ENCODE data around the gene SULF2. TPM values are rescaled to one million over a fixed set of nuclear protein-coding genes. Genes with fewer than 3 reads are reported as not detected.

The SULF2 gene
- total and polyA plus RNA-seq, 2 experiments from 2014 or later, result 49.0 to 66.6 TPM

- DNase-seq (ENCODE audit: low spot score), result peak; percentile 71
- 64% methylated on average over 9 of the region's 9 CpGs for WGBS (ENCODE audit: low lambda C conversion rate, missing lambda C conversion rate)
- H3K27me3 ChIP-seq, result no peaks in the 10 kb centered on the region
- H2AFZ ChIP-seq, result no peak overlapping the region
- H3K9me3 ChIP-seq (ENCODE audit: low read depth), result no peaks in the 10 kb centered on the region
- no peaks in the 10 kb centered on the region for H4K20me1 ChIP-seq (ENCODE audit: insufficient read depth, poor library complexity, severe bottlenecking)
- no peaks in the 10 kb centered on the region for H3K79me2 ChIP-seq
- H3K4me2 ChIP-seq, result peak overlapping the region; percentile 13
- H3K27ac ChIP-seq, result peak overlapping the region; percentile 43
- no peak overlapping the region for H3K4me3 ChIP-seq
- TF ChIP-seq EZH2 (IDR thresholded peaks at IDR 0.05; ENCODE audit: borderline replicate concordance) (no peak), CTCF (IDR thresholded peaks at IDR 0.05; ENCODE audit: poor library complexity) (no peak), EZH2phosphoT487 (IDR thresholded peaks at IDR 0.05; ENCODE audit: low read depth, severe bottlenecking, unreplicated experiment) (no peak)
- no peaks in the 10 kb centered on the region for H3K36me3 ChIP-seq (replicated peaks; ENCODE audit: insufficient read depth, low read depth)
- no peaks in the 10 kb centered on the region for H3K9me2 ChIP-seq (replicated peaks; ENCODE audit: insufficient read depth)
- H3K4me1 ChIP-seq (ENCODE audit: insufficient read depth), result peaks cover 16% of the 10 kb centered on the region
Observed at GRCh38 chr20:47792021-47792618, 6.8 kb upstream of the SULF2 start.

DNA sequence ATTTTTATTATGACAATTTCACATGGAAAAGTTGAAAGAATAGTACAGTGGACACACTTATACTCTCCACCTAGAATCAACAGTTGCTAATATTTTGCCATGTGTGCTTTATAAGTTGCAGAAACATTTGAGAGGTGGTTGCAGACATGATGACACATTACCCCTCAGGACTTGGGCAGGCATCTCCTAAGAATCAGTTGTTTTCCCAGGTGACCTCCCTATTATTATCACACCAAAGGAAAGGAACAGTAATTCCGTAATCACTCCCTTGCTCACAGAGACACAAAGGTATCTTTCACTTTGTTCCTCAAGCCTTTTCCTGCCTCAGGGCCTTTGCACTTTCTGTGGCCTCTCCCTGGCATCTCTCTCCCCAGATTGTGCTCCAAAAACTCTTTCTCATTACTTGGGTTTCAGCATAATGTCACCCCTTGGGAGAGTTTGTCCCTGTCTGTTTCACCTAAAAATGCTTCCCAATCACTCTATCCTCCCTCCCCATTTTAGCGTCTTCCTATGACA, 5.9 kb upstream of the SULF2 start:
- Histone ChIP-seq H2AFZ (no peak overlapping the region), H3K4me1 (ENCODE audit: insufficient read depth) (peaks cover 19% of the 10 kb centered on the region), H3K4me3 (no peak overlapping the region), H3K9me2 (replicated peaks; ENCODE audit: insufficient read depth) (no peaks in the 10 kb centered on the region), H3K27me3 (no peaks in the 10 kb centered on the region), H4K20me1 (ENCODE audit: insufficient read depth, poor library complexity, severe bottlenecking) (no peaks in the 10 kb centered on the region), H3K36me3 (replicated peaks; ENCODE audit: insufficient read depth, low read depth) (no peaks in the 10 kb centered on the region), H3K4me2 (no peak overlapping the region), H3K27ac (no peak overlapping the region), H3K9me3 (ENCODE audit: low read depth) (no peaks in the 10 kb centered on the region), H3K79me2 (no peaks in the 10 kb centered on the region)
- no peak for TF ChIP-seq EZH2phosphoT487 (IDR thresholded peaks at IDR 0.05; ENCODE audit: low read depth, severe bottlenecking, unreplicated experiment)
- no peak for TF ChIP-seq EZH2 (IDR thresholded peaks at IDR 0.05; ENCODE audit: borderline replicate concordance)
- no peak for TF ChIP-seq CTCF (IDR thresholded peaks at IDR 0.05; ENCODE audit: poor library complexity)
- WGBS (ENCODE audit: low lambda C conversion rate, missing lambda C conversion rate), result 94% methylated on average over 2 of the region's 2 CpGs
- DNase-seq (ENCODE audit: low spot score), result no peak

DNA sequence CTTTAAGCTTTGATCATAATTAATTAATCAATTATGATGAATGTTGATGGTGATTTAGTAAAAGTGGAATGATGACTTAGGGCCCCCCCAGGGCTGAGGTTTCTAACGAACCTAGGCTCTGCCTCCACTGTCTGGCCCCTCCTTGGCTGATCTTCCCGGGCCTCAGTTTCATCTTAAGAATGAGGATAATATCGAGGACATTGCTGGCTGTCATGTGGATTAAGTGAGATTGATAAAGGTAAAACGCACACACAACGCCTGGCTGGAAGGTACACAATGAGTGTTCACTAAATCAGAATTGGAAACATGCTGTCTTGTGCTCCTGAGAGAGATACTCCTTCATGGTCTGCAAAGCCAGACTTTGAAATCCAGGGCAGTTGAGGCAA, 5.3 kb upstream of the SULF2 start:
- Histone ChIP-seq H3K79me2 (no peaks in the 10 kb centered on the region), H3K27ac (no peak overlapping the region), H3K27me3 (no peaks in the 10 kb centered on the region), H3K36me3 (replicated peaks; ENCODE audit: insufficient read depth, low read depth) (no peaks in the 10 kb centered on the region), H2AFZ (no peak overlapping the region), H3K4me3 (no peak overlapping the region), H4K20me1 (ENCODE audit: insufficient read depth, poor library complexity, severe bottlenecking) (no peaks in the 10 kb centered on the region), H3K9me3 (ENCODE audit: low read depth) (no peaks in the 10 kb centered on the region), H3K9me2 (replicated peaks; ENCODE audit: insufficient read depth) (no peaks in the 10 kb centered on the region), H3K4me2 (peak overlapping the region; percentile 10), H3K4me1 (ENCODE audit: insufficient read depth) (peaks cover 19% of the 10 kb centered on the region)
- 43% methylated on average over 5 of the region's 5 CpGs for WGBS (ENCODE audit: low lambda C conversion rate, missing lambda C conversion rate)
- DNase-seq (ENCODE audit: low spot score), result no peak
- TF ChIP-seq CTCF (IDR thresholded peaks at IDR 0.05; ENCODE audit: poor library complexity) (no peak), EZH2phosphoT487 (IDR thresholded peaks at IDR 0.05; ENCODE audit: low read depth, severe bottlenecking, unreplicated experiment) (no peak), EZH2 (IDR thresholded peaks at IDR 0.05; ENCODE audit: borderline replicate concordance) (no peak)

All from hepatocyte (in vitro differentiated cells).